Tibial artery (tissue), 4 donors: Measurements from ENCODE around the gene GLB1L2.

Experiments
- DNase-seq, 2 donors: peaks; one replicate each; pipeline ENCODE4 v3.0.0-alpha.2; 2019
- H3K27ac ChIP-seq, 2 donors: fragments of 200-600 bp; sonication (generic) in 1 of 2; 1 replicate in 1 of 2; 2 replicates in 1 of 2; pipeline ENCODE4 v1.5.1; 2018 to 2019; ENCODE audit warnings: mild to moderate bottlenecking in 1 of 2
- H3K27me3 ChIP-seq, 2 donors: fragments of 200-600 bp; sonication (generic) in 1 of 2; one replicate each; pipeline versions ENCODE4 v1.5.1 to v1.6.0; 2016 to 2019
- H3K36me3 ChIP-seq, 3 donors: fragments of 200-600 bp; sonication (generic) in 2 of 3; one replicate each; pipeline ENCODE4 v1.5.1; 2016 to 2019; ENCODE audit warnings: mild to moderate bottlenecking in 2 of 3
- H3K4me1 ChIP-seq, 4 donors: fragments of 200-600 bp; sonication (generic) in 2 of 4; 1 replicate in 3 of 4; 2 replicates in 1 of 4; pipeline ENCODE4 v1.5.1; 2016 to 2019
- H3K4me3 ChIP-seq, 2 donors: fragments of 200-600 bp; sonication (generic) in 1 of 2; 1 replicate in 1 of 2; 2 replicates in 1 of 2; pipeline ENCODE4 v1.5.1; 2018 to 2019; ENCODE audit warnings: mild to moderate bottlenecking in 2 of 2
- H3K9me3 ChIP-seq, 3 donors: fragments of 200-600 bp; sonication (generic) in 1 of 3; one replicate each; pipeline ENCODE4 v1.5.1; 2016 to 2019
- CTCF ChIP-seq, 2 experiments: fragments of 200-600 bp in 1 of 2; fragments of 450-650 bp in 1 of 2; IDR thresholded peaks; one replicate each; pipeline ENCODE4 v1.5.1; 2017 to 2019; ENCODE audit warnings: antibody characterized with exemption in 2 of 2, mild to moderate bottlenecking in 1 of 2, moderate library complexity in 1 of 2
- intact Hi-C: fragments of 100-400 bp; cut with DNase I; formaldehyde crosslinking; loops from one replicate; pipeline ENCODE4 v1.15.0; 2023; ENCODE audit warnings: low total_unique reads

The GLB1L2 gene

GRCh38 chr11:134349802-134350355 lies 18.1 kb downstream of the GLB1L2 start:
- no peak for TF ChIP-seq CTCF (IDR thresholded peaks at IDR 0.05)
- intact Hi-C loops: no loop called here
- Histone ChIP-seq H3K36me3 (no peaks in the 10 kb centered on the region), H3K27me3 (no peaks in the 10 kb centered on the region), H3K4me3 (no peak overlapping the region), H3K9me3 (peaks cover 0 to 5% (median 0%) of the 10 kb centered on the region in 3 donors), H3K4me1 (no peaks in the 10 kb centered on the region), H3K27ac (no peak overlapping the region)
- DNase-seq: no peak

- intact Hi-C loops: no loop called here
These were observed 18.6 kb downstream of the GLB1L2 start for GRCh38 chr11:134350381-134350780.

GRCh38 chr11:134352111-134352510 lies 20.3 kb downstream of the GLB1L2 start:
- no peak overlapping the region for H3K4me3 ChIP-seq
- H3K36me3 ChIP-seq: no peaks in the 10 kb centered on the region
- peaks cover 0 to 5% (median 0%) of the 10 kb centered on the region in 3 donors for H3K9me3 ChIP-seq
- no peaks in the 10 kb centered on the region for H3K4me1 ChIP-seq
- intact Hi-C loops: no loop called here
- H3K27ac ChIP-seq: no peak overlapping the region
- DNase-seq: no peak
- no peaks in the 10 kb centered on the region for H3K27me3 ChIP-seq
- no peak for TF ChIP-seq CTCF (IDR thresholded peaks at IDR 0.05)

More at GRCh38 chr11:134350381-134350780, 18.6 kb downstream of the GLB1L2 start:
- Histone ChIP-seq H3K9me3 (peaks cover 0 to 5% (median 0%) of the 10 kb centered on the region in 3 donors), H3K27ac (no peak overlapping the region), H3K36me3 (no peaks in the 10 kb centered on the region), H3K4me1 (no peaks in the 10 kb centered on the region), H3K27me3 (no peaks in the 10 kb centered on the region), H3K4me3 (no peak overlapping the region)
- DNase-seq: no peak
- TF ChIP-seq CTCF (IDR thresholded peaks at IDR 0.05): no peak

- Histone ChIP-seq H3K4me1 (no peaks in the 10 kb centered on the region), H3K4me3 (no peak overlapping the region), H3K36me3 (no peaks in the 10 kb centered on the region), H3K27me3 (no peaks in the 10 kb centered on the region), H3K9me3 (peaks cover 0 to 5% (median 0%) of the 10 kb centered on the region in 3 donors), H3K27ac (no peak overlapping the region)
- intact Hi-C loops: no loop called here
- no peak for TF ChIP-seq CTCF (IDR thresholded peaks at IDR 0.05)
- DNase-seq: no peak
These were observed 23.3 kb downstream of the GLB1L2 start for GRCh38 chr11:134355136-134355535.

GRCh38 chr11:134355656-134356055 lies 23.9 kb downstream of the GLB1L2 start:
- no peak for TF ChIP-seq CTCF (IDR thresholded peaks at IDR 0.05)
- Histone ChIP-seq H3K4me1 (no peaks in the 10 kb centered on the region), H3K27ac (no peak overlapping the region), H3K36me3 (no peaks in the 10 kb centered on the region), H3K27me3 (no peaks in the 10 kb centered on the region), H3K4me3 (no peak overlapping the region), H3K9me3 (peaks cover 0 to 5% (median 0%) of the 10 kb centered on the region in 3 donors)
- DNase-seq: no peak
- intact Hi-C loops: no loop called here
